Body of pancreas (tissue), 4 donors: ENCODE results near the gene C1QTNF3.

Experiments used
- POLR2A ChIP-seq, 3 donors: fragments of 450-650 bp; IDR thresholded peaks; one replicate each; pipeline ENCODE4 v1.6.1; 2016; ENCODE audit warnings: antibody characterized with exemption in 3 of 3, mild to moderate bottlenecking in 2 of 3
- TF ChIP-seq, protein P1 (sequence below), 7 experiments: fragments of 450-650 bp in 4 of 7; fragments of 200-600 bp in 3 of 7; sonication (generic) in 3 of 7; IDR thresholded peaks; one replicate each; pipeline ENCODE4 v1.5.1; 2016 to 2019; ENCODE audit warnings: antibody characterized with exemption in 7 of 7

DNA sequence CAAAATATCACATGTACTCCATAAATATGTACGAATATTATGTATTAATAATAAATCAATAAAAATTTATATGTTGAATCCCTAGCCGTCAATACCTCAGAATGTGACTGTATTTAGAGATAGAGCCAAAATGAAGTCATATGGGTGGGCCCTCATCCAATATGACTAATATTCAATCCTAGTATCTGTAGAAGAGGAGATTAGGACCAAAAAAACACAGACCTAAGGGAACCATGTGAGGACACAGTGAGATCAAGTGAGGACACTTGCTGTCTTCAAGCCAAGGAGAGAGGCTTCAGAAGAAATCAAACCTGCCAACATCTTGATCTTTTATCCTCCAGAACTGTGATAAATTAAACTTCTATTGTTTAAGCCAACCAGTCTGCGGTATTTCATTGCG lies 31.5 kb downstream of the C1QTNF3 start:
- TF ChIP-seq, protein P1, sequence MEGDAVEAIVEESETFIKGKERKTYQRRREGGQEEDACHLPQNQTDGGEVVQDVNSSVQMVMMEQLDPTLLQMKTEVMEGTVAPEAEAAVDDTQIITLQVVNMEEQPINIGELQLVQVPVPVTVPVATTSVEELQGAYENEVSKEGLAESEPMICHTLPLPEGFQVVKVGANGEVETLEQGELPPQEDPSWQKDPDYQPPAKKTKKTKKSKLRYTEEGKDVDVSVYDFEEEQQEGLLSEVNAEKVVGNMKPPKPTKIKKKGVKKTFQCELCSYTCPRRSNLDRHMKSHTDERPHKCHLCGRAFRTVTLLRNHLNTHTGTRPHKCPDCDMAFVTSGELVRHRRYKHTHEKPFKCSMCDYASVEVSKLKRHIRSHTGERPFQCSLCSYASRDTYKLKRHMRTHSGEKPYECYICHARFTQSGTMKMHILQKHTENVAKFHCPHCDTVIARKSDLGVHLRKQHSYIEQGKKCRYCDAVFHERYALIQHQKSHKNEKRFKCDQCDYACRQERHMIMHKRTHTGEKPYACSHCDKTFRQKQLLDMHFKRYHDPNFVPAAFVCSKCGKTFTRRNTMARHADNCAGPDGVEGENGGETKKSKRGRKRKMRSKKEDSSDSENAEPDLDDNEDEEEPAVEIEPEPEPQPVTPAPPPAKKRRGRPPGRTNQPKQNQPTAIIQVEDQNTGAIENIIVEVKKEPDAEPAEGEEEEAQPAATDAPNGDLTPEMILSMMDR (IDR thresholded peaks at IDR 0.05): no peak
- no peak for TF ChIP-seq POLR2A (IDR thresholded peaks at IDR 0.05)
